Activated CD4-positive, alpha-beta T cell treated with anti-CD3 and anti-CD28 coated beads, Interleukin-2, amount 50 U/mL, for 1 hour (primary cell): Measurements from ENCODE around the gene UNC13C.

Experiments used
- DNase-seq: peaks from one replicate; pipeline ENCODE4 v3.0.0-alpha.2; 2020

Gene UNC13C

GRCh38 chr15:54127574-54127973, 149.3 kb downstream of the UNC13C start:
- no peak for DNase-seq

- DNase-seq: no peak
These were observed 153.2 kb downstream of the UNC13C start for GRCh38 chr15:54131410-54131809.

- DNase-seq: no peak
These were observed 170.9 kb downstream of the UNC13C start for GRCh38 chr15:54149115-54149531.

- no peak for DNase-seq
These were observed 172.0 kb downstream of the UNC13C start for GRCh38 chr15:54150255-54150654.

- no peak for DNase-seq
These were observed 180.8 kb downstream of the UNC13C start for GRCh38 chr15:54159012-54159411.

GRCh38 chr15:54187325-54187724, 209.1 kb downstream of the UNC13C start:
- no peak for DNase-seq

- no peak for DNase-seq
These were observed 219.8 kb downstream of the UNC13C start for GRCh38 chr15:54197995-54198394.

GRCh38 chr15:54206586-54207321, 228.5 kb downstream of the UNC13C start:
- no peak for DNase-seq

- DNase-seq: no peak
These were observed 230.5 kb downstream of the UNC13C start for GRCh38 chr15:54208786-54209185.

GRCh38 chr15:54212635-54213034, 234.4 kb downstream of the UNC13C start:
- no peak for DNase-seq

- no peak for DNase-seq
These were observed 248.2 kb downstream of the UNC13C start for GRCh38 chr15:54226455-54226854.

- no peak for DNase-seq
These were observed 249.3 kb downstream of the UNC13C start for GRCh38 chr15:54227569-54227968.

- DNase-seq: no peak
These were observed 272.1 kb downstream of the UNC13C start for GRCh38 chr15:54250326-54250725.

GRCh38 chr15:54256190-54256589, 277.9 kb downstream of the UNC13C start:
- no peak for DNase-seq

- no peak for DNase-seq
These were observed 295.7 kb downstream of the UNC13C start for GRCh38 chr15:54273928-54274327.

- DNase-seq: no peak
These were observed 299.6 kb downstream of the UNC13C start for GRCh38 chr15:54277834-54278233.

- DNase-seq: no peak
These were observed 302.5 kb downstream of the UNC13C start for GRCh38 chr15:54280726-54281125.

- DNase-seq: no peak
These were observed 304.1 kb downstream of the UNC13C start for GRCh38 chr15:54282228-54282836.

GRCh38 chr15:54288049-54288448, 309.8 kb downstream of the UNC13C start:
- DNase-seq: no peak

- DNase-seq: no peak
These were observed 311.4 kb downstream of the UNC13C start for GRCh38 chr15:54289590-54290136.

- no peak for DNase-seq
These were observed 320.2 kb downstream of the UNC13C start for GRCh38 chr15:54298396-54298795.

- DNase-seq: no peak
These were observed 326.1 kb downstream of the UNC13C start for GRCh38 chr15:54304321-54304720.

- DNase-seq: no peak
These were observed 326.9 kb downstream of the UNC13C start for GRCh38 chr15:54305138-54305537.

GRCh38 chr15:54307252-54307902, 329.1 kb downstream of the UNC13C start:
- DNase-seq: no peak
